HG03196 (cell line): ENCODE measurements around the gene MRPL28.
"Not testable (repeated sequence)": the region's sequence is repeated elsewhere in the genome, so short reads cannot be mapped to it uniquely, and the experiment has no call there.

Source experiments
- ATAC-seq: cut with Tn5 transposase; IDR thresholded peaks from one replicate; pipeline ENCODE4 v1.9.1; 2021; ENCODE audit not compliant: unreplicated experiment

The MRPL28 gene

GRCh38 chr16:341095-341973, 29.0 kb downstream of the MRPL28 start:
- not testable (repeated sequence) for ATAC-seq

GRCh38 chr16:340370-341091, 29.8 kb downstream of the MRPL28 start:
- ATAC-seq = no peak

GRCh38 chr16:339680-340079, 30.7 kb downstream of the MRPL28 start:
- no peak for ATAC-seq

GRCh38 chr16:337975-338575, 32.3 kb downstream of the MRPL28 start:
- no peak for ATAC-seq

GRCh38 chr16:337437-337836, 32.9 kb downstream of the MRPL28 start:
- ATAC-seq = no peak

- ATAC-seq = no peak
Observed at GRCh38 chr16:336269-336668, 34.1 kb downstream of the MRPL28 start.

- not testable (repeated sequence) for ATAC-seq
Observed at GRCh38 chr16:334861-335632, 35.3 kb downstream of the MRPL28 start.

GRCh38 chr16:334164-334832, 36.0 kb downstream of the MRPL28 start:
- not testable (repeated sequence) for ATAC-seq

GRCh38 chr16:333406-334094, 36.8 kb downstream of the MRPL28 start:
- ATAC-seq = no peak

GRCh38 chr16:331181-331814, 39.0 kb downstream of the MRPL28 start:
- not testable (repeated sequence) for ATAC-seq

- no peak for ATAC-seq
Observed at GRCh38 chr16:330741-331140, 39.6 kb downstream of the MRPL28 start.

- no peak for ATAC-seq
Observed at GRCh38 chr16:325375-326145, 44.8 kb downstream of the MRPL28 start.

- ATAC-seq = no peak
Observed at GRCh38 chr16:324451-325334, 45.6 kb downstream of the MRPL28 start.

- ATAC-seq = no peak
Observed at GRCh38 chr16:324201-324450, 46.2 kb downstream of the MRPL28 start.

- ATAC-seq = no peak
Observed at GRCh38 chr16:322476-323143, 47.7 kb downstream of the MRPL28 start.

- ATAC-seq = no peak
Observed at GRCh38 chr16:321532-321931, 48.8 kb downstream of the MRPL28 start.

GRCh38 chr16:320206-320605, 50.1 kb downstream of the MRPL28 start:
- no peak for ATAC-seq
